Myocyte (in vitro differentiated cells): Measurements from ENCODE around the gene CTH. TPM values are rescaled to one million over a fixed set of nuclear protein-coding genes. Genes with fewer than 3 reads are reported as not detected.
"Not testable (repeated sequence)": the region's sequence is repeated elsewhere in the genome, so short reads cannot be mapped to it uniquely, and the experiment has no call there.

Source experiments
- DNase-seq: peaks from one replicate; pipeline ENCODE4 v3.0.0-alpha.2; 2012; ENCODE audit warnings: low read depth
- total RNA-seq: library from RNA; depleted of rRNA; stranded (reverse); fragments of >200 nt; gene quantifications from 2 replicates; pipeline ENCODE4 v1.2.3, GENCODE V29; 2014

Gene CTH
- total RNA-seq, 1 donor from 2014 or later, result 3.7 TPM

DNA sequence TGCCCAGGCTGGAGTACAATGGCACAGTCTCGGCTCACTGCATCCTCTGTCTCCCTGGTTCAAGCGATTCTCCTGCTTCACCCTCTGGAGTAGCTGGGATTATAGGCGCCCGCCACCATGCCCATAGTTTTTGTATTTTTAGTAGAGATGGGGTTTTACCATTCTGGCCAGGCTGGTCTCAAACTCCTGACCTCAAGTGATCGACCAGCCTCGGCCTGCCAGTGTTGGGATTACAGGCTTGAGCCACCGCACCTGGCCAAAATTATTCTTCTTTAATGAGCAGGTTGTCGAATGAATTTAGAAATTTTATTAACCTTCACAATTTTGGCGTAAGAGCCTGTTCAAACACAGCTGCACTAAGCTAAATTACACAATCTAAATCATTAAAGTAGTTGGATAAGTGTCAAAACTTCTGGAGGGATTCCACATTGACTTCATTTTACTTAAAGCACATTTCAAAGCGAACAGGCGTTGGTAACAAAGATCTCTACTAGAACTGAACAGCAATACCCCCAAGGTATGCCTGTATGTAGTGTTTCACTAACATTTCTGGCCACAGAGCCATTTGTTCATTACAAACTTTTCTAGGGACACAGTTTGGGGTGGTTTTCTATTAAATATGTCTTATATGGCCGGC lies 5.2 kb upstream of the CTH start:
- DNase-seq, result no peak

- DNase-seq, result no peak
These were observed 1.9 kb upstream of the CTH start for GRCh38 chr1:70409136-70409535.

GRCh38 chr1:70411360-70411844 lies 334 bp downstream of the CTH start:
- no peak for DNase-seq

- no peak for DNase-seq
These were observed 4.8 kb downstream of the CTH start for GRCh38 chr1:70415882-70416281.

DNA sequence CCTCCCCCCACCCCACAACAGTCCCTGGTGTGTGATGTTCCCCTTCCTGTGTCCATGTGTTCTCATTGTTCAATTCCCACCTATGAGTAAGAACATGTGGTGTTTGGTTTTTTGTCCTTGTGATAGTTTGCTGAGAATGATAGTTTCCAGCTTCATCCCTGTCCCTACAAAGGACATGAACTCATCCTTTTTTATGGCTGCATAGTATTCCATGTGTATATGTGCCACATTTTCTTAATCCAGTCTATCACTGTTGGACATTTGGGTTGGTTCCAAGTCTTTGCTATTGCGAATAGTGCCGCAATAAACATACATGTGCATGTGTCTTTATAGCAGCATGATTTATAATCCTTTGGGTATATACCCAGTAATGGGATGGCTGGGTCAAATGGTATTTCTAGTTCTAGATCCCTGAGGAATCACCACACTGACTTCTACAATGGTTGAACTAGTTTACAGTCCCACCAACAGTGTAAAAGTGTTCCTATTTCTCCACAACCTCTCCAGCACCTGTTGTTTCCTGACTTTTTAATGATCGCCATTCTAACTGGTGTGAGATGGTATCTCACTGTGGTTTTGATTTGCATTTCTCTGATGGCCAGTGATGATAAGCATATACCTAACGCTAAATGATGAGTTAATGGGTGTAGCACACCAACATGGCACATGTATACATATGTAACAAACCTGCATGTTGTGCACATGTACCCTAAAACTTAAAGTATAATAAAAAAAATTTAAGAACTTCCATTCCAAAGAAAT lies 8.1 kb downstream of the CTH start:
- not testable (repeated sequence) for DNase-seq

GRCh38 chr1:70420320-70420719 lies 9.3 kb downstream of the CTH start:
- no peak for DNase-seq

DNA sequence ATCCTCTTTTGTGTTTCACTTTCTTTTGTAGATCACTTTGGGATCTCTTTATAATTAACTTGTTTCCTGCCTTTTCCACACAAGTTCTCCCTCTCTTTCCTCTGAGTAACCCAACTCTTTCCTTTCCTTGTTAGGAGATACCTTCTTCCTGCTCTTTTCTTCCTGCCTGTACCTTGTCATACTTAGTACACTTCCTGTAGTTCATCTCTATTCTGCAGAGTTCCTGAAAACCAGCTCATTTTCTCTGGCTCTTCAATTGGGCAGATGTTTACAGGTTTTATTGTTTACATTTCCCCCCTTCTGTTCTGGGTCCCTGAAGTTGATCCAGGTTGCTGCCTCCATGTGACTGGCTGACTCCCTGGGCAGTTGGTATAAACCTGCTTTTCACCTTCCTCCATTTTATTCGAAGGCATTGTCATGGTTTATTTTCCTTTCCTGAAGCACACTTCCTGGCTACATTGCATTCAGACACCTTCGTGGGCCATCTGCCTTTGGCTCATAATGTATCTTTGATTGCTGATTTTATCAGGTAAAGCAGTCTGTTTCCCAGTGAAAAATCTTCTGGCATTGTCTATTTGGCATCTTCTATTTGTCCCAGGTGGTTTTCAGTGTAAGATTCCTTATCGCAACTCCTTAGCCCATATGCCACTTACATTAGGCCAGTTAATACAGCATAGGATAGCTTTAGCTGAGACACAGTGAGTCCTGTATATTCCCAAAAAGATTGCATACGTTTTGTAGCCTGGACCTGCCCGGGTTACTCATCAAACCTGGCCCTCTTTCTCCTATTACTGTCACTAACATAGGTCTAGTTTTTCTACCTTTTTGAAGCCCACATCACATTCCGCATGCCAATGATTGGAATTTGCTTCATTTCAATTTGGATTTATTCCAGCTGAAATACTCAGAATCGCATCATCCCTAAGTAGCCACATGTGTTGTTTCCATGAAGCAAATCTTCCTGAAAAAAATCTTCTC lies 15.4 kb downstream of the CTH start:
- DNase-seq, result no peak

DNA sequence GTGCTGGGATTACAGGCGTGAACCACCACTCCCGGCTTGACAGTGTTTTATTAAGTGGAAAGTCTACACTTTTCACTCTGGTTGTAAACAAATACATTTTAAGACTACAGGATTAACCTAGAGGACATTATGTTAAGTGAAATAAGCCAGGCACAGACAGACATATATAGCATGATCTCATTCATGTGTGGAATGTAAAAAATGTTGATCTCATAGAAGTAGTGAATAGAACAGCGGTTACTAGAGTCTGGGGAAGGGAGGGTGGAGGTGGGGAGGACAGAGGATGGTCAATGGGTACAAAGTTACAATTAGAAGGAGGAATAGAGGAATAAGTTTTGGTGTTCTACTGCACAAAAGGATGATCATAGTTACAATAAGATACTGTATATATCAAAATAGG lies 16.9 kb downstream of the CTH start:
- DNase-seq, result no peak

DNA sequence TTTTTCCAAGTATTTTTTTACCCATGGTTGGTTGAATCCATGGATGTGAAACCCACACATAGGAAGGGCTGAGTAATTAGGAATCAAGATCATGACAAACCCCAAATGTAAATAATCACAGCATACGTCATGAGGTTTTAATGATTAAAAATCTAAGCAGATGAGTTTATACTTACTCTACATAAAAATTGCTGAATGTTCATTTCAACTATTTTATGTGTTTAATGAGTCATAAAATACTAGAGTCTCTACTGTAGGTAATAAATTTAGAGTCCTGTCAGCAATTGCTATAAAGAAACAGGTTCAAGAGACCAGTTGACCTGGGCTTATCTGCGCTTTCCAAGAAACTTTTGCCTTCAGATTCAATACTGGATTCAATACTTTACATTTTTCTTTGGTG lies 18.2 kb downstream of the CTH start:
- no peak for DNase-seq

DNA sequence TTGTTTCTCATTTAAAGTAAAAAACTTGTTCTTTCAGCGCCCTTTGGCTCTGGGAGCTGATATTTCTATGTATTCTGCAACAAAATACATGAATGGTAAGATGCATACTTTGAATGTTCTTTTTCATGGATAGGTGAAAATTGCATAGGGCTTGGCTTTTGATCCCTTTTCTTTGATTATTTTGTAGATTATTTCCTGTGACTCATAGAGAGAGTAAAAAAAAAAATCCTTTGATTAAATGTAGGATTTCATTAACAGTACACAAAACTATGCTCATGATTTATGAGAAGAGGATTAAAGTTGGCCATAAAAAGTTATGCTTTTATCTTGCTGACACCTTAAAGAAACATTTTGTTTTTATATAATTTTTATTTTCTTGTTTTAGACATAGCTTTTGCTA lies 18.7 kb downstream of the CTH start:
- DNase-seq, result no peak

DNA sequence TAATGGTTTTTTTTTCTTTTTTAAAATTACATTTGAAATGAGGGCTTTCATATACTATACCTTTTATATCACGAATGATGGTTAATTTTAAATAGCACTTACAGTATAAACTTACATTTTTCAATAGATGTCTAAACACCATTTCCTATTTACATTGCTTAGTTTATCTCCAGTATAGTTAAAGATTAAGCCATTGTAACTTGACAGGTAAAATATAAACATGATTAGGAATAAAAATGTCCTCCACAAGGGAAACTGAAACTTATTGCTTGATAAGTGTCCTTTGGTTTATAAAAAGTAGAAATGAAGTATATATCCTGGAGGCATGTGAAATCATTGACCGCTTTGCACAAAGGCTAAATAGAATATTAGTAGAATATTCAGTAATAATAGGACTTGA lies 20.2 kb downstream of the CTH start:
- no peak for DNase-seq

GRCh38 chr1:70431874-70432273 lies 20.8 kb downstream of the CTH start:
- DNase-seq, result no peak

DNA sequence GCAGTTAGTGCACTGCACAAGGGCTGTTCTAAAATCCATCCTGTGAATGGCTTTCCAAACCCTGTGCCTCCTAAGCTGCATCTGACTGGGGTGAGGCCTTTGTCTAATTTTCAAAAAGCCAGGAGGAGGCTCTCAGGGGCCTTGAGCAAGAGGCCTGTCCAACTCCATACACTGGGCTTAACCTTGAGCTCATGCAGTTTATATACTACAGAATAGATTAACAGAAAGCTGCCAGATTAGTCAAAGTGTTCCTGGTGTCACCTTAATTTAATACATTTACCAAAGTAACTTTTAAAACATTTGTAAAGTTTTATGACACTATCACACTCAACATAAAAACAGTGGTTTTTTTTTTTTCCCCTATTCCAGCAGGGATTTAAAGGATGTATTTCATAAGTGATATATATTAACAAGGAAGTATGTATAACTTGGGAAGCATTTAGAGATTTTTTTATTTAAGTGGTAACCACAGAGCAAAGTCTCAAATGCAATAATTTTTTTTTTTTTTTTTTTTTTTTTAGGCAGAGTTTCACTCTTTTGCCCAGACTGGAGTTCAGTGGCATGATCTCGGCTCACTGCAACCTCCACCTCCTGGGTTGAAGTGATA lies 23.3 kb downstream of the CTH start:
- DNase-seq, result no peak

DNA sequence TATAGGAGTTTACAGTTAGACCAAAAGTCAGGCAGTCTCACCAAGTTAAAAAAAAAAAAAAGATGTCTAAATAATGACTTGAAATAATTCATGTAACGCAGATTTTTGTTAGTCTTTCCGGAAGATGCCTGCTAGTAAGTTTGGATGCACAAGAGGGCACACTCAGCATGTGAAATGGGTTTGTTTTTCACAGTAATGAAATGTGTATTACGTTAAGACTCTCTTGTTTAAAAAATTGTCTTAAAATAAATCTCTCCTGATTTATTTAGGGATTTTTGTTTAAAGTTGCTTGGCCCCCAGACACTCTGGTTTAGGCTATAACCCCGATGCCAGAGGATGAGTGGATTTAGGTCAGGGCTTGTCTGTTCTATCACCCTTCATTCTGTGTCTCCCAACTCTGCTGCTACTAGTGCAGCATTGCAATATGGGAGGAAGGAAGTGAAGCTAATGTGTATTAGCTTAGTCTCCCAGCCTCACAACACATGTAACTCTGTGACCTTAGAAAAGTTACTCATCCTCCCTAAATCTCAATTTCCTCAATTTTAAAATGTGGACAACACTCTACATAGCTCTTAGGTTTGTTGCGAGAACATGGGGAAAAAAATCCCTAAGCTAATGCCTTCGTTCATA lies 25.7 kb downstream of the CTH start:
- peak; percentile 11 for DNase-seq

- DNase-seq, result no peak
These were observed 27.5 kb downstream of the CTH start for GRCh38 chr1:70438529-70438928.

GRCh38 chr1:70440642-70441391 lies 29.7 kb downstream of the CTH start:
- no peak for DNase-seq

- no peak for DNase-seq
These were observed 30.4 kb downstream of the CTH start for GRCh38 chr1:70441392-70442035.

- DNase-seq, result no peak
These were observed 31.4 kb downstream of the CTH start for GRCh38 chr1:70442490-70442889.

GRCh38 chr1:70443739-70444138 lies 32.7 kb downstream of the CTH start:
- DNase-seq, result no peak

GRCh38 chr1:70449049-70449448 lies 38.0 kb downstream of the CTH start:
- no peak for DNase-seq
